Activated CD4-positive, alpha-beta T cell treated with anti-CD3 and anti-CD28 coated beads, Interleukin-2, amount 50 U/mL, for 48 hours (primary cell): ENCODE measurements around the gene TRIM54.
A peak's percentile ranks its signal among the peaks of the same experiment; 100 is the strongest.
"Not testable (repeated sequence)": the region's sequence is repeated elsewhere in the genome, so short reads cannot be mapped to it uniquely, and the experiment has no call there.

Experiments
- DNase-seq, 2 experiments: peaks; one replicate each; pipeline ENCODE4 v3.0.0-alpha.2; 2020

The TRIM54 gene

DNA sequence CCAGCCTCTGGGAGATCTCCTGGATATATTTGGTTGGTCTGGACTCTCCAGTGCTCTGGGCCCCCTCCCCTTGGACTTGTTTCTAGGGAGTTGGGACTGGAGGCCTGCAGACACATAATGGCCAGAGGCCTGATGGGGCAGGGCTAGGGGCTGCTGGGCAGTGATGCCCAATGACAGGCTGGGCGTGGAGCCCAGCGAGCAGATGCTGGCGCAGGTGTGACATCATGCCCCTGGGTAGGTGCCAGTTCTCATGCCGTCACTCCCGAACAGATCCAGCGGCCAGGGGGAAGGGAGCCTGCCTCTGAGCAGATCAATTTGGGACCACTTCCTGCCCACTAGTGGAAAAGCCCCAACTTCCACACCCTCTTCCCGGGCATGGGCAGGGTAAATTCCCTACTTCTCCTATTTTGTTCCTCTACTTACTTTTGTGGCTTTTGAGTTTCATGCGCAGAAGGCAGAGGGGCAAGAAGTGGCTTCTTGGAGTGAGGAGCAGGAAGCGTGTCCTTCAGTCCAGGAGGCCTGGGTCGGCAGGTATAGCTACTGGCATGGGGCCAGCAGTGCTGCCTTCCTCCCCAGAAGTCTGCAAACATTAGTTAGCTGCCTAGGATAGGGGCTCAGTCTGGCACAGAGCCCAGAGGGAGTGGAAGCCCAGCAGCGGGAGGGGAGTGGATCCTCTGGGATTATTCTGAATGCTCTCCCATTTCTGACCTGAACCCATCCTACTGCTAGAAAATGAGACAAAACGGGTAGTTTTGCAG, 34.6 kb downstream of the TRIM54 start:
- DNase-seq = no peak

- not testable (repeated sequence) for DNase-seq
Observed at GRCh38 chr2:27319839-27320238, 37.6 kb downstream of the TRIM54 start.

DNA sequence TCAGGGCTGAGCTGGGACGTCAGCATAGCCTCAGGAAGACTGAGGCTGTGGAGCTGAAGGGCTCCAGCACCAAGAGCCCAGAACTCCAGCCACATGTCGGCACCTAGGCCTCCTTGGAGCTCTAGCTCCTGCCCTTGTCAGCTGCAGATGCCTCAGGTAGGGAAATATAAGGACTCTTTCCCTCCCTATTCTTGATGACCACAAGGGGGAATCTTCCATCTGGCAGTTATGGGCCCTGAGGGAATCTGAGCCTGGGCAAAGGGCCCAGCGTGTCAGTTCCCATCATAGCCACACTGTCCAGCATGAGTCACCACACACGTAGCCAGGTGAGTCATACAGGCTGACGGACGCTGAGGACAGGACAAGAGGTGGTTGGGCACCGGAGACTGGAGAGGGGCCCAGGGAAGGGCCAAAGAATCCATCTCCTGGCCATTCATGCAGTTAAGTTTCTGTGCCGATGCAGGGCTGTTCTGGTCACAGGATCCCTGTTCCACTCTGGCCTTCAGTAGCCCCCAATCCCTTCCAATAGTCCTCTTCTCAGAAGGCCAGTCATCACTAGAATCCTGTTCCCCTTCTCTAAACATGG, 38.8 kb downstream of the TRIM54 start:
- no peak for DNase-seq

- DNase-seq = peak in 1 of 2 experiments; percentile 16
Observed at GRCh38 chr2:27322301-27322765, 40.1 kb downstream of the TRIM54 start.

DNA sequence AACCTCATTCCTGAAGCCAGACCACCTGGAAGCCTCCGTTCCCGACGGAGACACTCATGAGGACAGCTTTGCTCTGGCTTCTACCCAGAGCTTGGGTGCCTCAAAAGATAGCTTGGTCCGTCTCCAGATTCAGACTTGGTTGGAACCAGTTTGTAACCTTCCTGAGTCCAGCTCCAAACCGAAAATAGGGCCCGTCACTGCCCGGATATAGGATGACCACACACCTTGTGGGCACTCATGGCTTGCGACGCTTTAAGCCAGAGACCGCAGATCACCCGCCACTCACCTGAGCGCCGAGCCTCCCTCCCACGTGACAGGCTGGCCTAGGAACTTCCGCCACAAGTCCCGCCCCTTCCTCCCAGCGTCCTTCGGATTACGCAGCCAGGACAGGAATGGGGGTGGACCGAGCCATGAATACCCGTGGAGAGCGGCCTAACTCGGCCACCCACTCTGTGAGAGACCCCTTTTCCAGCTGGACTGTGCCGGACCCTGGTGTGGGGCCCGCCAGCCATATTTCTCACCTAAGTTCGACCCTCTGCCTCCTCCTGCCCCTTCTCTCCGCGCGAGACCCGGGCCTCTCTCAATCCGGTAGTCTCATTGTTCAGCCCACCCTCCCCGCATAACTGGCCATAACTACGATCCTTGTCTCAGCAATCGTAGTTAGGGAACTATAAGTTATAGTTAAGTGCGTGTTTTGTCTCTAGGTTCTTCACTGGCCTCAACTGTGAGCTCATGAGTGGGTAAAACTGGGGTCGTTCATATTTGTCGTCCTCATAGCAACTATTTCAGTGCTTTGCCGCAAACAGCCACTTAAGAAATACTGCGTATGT, 40.8 kb downstream of the TRIM54 start, which contains the start of gene MPV17:
Gene MPV17, minus strand, starts transcription at position 332 of the 830 bp plus-strand sequence. CDS start 580 bp downstream, outside the sequence.
- peak; percentile 90 to 92 for DNase-seq

DNA sequence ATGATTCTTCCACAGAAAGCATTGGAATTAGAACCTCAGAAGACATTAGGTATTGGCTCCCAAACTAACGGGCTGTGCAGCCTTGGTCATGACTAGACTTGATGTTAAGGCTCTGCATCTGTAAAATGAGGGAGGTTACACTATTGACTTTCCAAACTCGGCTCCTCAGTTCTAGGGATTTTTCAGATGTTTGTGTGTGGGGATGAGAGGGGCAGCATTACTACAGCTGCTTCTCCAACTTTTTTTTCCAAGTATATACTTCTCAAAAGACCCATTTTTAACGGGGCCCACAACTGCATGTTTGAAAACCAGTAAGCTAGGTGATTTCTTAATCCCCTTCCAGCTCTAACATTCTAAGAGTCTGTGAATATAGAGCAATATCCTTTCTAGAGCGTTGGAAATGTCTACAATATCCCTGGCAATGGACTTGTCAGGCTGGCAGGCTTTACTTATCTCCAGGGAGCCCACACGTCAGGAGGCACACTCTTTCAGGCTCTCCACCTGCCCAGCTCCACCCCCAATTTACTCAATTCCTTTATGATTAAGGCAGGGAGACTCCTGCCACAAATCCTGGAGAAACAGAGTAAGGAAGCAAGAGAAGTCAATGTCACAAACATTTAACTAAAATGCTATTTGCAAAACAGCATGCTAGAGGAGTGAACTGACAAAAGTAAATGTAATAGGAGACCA, 41.5 kb downstream of the TRIM54 start:
- no peak for DNase-seq

DNA sequence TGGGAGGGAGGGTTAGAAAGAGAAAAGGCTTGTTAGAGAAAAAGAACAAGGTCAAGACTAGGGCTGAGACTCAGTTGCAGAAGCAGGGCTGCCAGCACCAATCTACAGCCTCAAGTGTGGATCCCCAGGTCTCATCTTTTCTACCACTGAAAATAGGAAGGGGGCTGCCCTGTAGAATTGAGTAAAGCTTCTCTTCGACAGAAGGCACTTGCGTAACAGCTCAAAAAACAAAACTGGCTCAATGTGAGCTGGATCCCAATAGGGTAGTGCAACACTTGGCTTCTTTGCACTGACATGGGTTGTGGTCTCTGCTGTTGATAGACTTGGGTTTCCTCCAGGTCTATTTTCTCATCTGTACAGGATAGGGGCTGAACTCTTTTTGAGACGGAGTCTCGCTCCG, 42.5 kb downstream of the TRIM54 start:
- DNase-seq = no peak

DNA sequence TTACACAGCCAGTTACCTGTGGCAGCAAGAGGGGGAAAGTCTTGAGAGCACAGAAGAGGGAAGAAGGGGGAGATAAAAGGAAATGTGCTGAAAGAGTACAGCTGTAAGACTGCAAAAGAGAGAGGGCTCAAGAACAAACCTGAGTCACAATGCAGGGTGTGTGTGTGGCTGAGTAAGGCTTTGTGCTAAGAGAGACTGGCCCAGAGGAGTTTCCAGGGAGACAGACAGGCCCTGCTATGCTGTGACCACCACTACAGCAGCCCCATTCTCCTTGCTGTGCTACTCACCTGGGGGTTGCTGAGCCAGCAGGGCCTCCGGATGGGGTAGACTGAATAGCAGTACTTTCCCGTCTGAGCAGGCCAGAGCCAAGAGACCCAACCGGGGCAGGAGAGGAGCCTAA, 53.1 kb downstream of the TRIM54 start:
- DNase-seq = no peak

- DNase-seq = no peak
Observed at GRCh38 chr2:27336173-27336572, 53.9 kb downstream of the TRIM54 start.

GRCh38 chr2:27347641-27348040, 65.4 kb downstream of the TRIM54 start:
- DNase-seq = no peak

GRCh38 chr2:27350106-27350693, 68.0 kb downstream of the TRIM54 start:
- no peak for DNase-seq

- no peak for DNase-seq
Observed at GRCh38 chr2:27351802-27352598, 69.8 kb downstream of the TRIM54 start.

DNA sequence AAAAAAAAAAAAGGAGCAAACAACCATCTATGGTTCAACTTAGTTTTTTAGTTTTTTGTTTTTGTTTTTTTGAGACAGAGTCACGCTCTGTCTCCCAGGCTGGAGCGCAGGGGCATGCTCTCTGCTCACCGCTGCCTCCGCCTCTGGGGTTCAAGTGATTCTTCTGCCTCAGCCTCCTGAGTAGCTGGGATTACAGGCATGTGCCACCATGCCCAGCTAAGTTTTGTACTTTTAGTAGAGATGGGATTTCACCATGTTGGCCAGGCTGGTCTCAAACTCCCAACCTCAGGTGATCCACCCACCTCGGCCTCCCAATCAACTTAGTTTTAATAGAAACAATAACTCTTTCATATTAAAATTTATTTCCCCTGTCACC, 71.1 kb downstream of the TRIM54 start:
- DNase-seq = not testable (repeated sequence)

- no peak for DNase-seq
Observed at GRCh38 chr2:27353762-27354596, 71.8 kb downstream of the TRIM54 start.

GRCh38 chr2:27354597-27354927, 72.3 kb downstream of the TRIM54 start:
- DNase-seq = no peak

DNA sequence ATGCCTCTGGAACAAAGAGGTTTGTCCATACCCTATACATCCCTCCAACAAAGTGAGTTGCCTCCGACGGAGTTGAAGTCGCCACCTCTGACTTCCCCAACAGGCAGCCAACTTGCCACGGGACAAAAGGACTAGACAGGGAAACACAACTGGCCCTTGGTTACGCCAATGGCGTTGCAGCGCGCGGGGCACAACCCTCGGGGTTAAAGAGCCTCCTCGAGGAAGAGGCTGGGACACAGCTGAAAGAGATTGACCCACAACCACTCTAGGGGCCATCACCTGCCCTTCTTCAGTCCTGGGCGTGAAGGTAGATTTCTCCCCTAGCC, 73.8 kb downstream of the TRIM54 start:
- no peak for DNase-seq

- DNase-seq = peak; percentile 91 to 94
Observed at GRCh38 chr2:27356382-27357181, 74.4 kb downstream of the TRIM54 start, which contains the start of gene GTF3C2. TSS of gene GTF3C2 (minus strand) at chr2:27356764. CDS start at chr2:27343554, 13,210 bp downstream.
